GM19023 (cell line): Measurements from ENCODE around the gene NAALADL2.
"Not testable (repeated sequence)": the region's sequence is repeated elsewhere in the genome, so short reads cannot be mapped to it uniquely, and the experiment has no call there.

ENCODE experiments used
- ATAC-seq: cut with Tn5 transposase; IDR thresholded peaks from one replicate; pipeline ENCODE4 v1.9.1; 2021; ENCODE audit warnings: mild to moderate bottlenecking, moderate library complexity; ENCODE audit not compliant: unreplicated experiment

The NAALADL2 gene

DNA sequence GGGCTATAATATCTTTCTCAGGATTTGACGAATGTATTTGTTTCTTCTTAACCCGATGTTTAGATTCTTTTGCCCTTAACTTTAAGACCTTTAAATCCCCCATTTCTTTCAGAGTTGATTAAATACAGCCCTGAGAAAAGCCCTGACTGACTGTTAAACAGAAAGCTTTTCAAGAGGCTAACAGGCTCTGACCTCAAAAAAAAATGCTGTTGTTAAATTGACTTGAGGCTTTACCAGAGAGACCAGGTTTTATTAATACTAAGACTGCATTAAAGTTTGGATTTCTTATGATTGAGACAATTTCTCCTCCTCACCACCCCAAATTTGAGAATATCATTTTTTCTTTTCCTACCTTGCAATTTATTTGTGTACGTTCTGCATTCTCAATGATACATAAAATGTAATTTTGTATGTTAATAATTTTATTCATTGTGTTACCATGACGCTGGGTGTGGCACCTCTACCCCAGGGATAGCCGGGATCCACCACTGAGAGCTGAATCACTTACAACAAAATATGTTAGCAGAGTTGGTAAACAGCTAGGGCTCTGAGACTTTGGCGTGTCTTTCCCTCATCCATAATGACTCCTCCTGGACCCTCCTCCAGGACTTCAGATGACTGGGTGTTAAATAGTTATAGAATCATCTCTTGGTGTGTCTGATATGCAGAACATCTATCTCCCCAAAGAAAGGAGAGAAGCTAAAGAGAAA is 753.5 kb downstream of the NAALADL2 start:
- no peak for ATAC-seq

DNA sequence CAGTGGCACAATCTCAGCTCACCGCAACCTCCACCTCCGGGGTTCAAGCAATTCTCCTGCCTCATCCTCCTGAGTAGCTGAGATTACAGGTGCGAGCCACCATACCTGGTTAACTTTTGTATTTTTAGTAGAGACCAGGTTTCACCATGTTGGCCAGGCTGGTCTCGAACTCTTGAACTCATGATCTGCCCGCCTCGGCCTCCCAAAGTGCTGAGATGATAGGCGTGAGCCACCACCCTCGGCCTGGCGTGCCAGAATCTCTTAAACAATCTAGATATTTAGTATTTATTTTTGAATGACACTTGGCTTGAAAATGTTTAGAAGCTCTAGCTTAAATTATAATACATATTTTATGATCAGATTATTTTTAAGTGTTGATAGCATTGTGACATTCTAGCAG is 755.0 kb downstream of the NAALADL2 start:
- ATAC-seq, result not testable (repeated sequence)

GRCh38 chr3:175617247-175617646 is 758.1 kb downstream of the NAALADL2 start:
- ATAC-seq, result no peak

DNA sequence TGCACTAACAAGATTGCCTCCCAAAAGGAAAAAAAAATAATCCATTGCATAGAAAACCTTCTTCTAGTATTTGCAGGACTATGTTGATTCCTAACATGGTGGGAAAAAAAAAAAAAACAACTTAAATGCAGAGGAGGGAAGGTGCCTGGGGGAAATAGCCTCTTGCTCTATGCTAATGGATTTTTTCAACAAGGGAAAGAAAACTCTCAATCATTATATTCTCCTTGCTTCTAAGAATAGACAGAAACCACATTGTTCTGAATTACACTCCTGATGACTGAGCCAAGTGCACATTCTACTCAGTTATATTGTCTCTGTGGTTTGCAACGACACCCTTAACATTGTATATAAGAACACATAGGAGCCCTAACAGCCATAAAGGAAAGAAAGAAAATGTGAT is 760.2 kb downstream of the NAALADL2 start:
- ATAC-seq, result no peak

- no peak for ATAC-seq
Observed at GRCh38 chr3:175620093-175620492, 761.0 kb downstream of the NAALADL2 start.

GRCh38 chr3:175620532-175620931 is 761.4 kb downstream of the NAALADL2 start:
- no peak for ATAC-seq

DNA sequence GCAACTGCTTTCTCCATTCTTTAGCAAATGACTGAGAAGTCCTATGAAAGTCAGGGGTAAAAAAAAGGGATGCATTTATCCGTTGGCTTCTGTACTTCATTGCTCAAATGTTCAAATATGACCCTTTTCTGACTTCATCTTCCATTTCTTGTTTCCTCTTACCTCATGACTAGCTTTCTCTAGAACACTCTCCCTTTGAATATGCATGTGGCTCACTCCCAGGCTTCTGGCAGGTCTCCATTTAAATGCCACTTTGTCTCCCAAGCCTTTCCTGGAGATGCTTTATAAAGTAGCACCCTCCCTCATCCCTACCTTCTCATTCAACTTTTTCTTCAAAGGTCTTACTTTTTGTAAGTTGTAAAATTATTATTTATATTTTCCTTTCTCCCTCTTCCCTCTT is 781.8 kb downstream of the NAALADL2 start:
- ATAC-seq, result no peak

DNA sequence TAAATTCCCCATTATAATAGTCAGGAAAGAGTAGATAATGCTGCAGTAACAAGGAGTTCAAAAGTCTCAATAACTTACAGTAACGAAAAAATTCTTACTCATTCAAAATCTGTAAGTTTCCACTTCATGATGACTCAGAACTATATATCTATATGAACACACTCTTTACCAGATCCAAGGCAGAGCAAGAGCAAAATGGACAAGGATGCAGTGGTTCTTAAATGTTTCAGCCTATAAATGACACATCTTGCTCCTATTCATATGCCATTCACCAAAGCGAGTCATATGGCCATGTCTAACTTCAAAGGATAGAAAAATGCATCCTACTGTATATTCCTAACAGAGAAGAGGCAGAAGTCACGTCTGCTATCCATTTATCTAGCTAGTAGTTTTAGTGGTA is 787.7 kb downstream of the NAALADL2 start:
- no peak for ATAC-seq

- no peak for ATAC-seq
Observed at GRCh38 chr3:175648899-175649298, 789.8 kb downstream of the NAALADL2 start.

GRCh38 chr3:175651716-175652115 is 792.6 kb downstream of the NAALADL2 start:
- ATAC-seq, result no peak

- ATAC-seq, result no peak
Observed at GRCh38 chr3:175655351-175655750, 796.2 kb downstream of the NAALADL2 start.

DNA sequence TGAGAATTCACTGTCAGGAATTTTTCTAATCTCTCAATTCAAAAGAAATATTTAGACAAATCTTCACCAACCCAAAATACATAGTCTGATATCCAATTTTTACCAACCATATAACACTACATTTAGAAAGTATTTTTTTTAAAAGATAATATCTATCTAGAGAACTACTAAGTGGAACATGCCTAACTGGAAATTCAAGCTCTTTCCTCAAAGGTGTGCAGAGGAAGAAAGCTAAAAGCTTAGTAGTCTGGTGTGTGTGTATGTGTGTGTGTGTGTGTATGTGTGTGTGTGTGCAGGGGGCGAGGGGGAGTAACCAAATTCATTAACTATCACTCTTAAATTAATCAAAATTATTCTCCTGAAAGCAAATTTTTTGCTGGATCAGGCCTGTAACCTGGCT is 797.3 kb downstream of the NAALADL2 start:
- ATAC-seq, result no peak

- no peak for ATAC-seq
Observed at GRCh38 chr3:175659670-175660350, 800.7 kb downstream of the NAALADL2 start.

- no peak for ATAC-seq
Observed at GRCh38 chr3:175662815-175663214, 803.7 kb downstream of the NAALADL2 start.

DNA sequence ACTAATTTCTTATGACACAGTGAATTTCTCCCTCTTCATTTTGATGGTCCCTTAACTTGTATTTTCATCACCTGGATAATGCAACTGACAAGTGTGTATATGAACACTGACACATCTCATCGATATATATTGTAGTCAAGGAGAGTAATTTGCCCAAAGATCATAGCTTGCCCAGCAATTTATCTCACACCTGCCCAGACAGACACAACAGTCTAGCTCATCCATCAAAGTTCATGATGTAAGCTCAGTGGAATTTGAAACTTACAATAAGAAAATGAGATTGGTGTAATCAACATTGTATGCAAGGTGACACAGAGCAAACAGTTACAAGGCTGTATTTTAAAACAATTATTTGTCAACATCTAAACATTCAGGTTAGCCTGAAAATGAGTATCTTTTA is 805.8 kb downstream of the NAALADL2 start:
- no peak for ATAC-seq

DNA sequence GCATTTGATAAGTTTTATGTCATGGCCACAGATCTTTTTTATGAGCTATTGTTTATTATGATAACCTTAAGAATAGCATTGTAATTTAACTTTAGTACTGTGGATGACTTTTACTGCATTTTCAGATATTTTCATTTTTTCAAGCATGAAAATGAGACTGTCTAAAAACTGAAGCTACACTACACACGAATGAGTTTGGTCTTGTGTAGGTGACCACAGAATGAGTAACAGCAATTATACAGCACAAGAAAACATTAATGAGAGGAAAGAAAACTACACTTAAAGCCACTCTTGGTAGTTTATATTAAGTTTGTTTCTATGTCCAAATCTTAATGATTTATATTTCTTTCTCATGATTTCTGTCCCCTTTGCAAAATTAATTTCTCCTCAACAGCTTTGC is 809.2 kb downstream of the NAALADL2 start:
- ATAC-seq, result no peak

DNA sequence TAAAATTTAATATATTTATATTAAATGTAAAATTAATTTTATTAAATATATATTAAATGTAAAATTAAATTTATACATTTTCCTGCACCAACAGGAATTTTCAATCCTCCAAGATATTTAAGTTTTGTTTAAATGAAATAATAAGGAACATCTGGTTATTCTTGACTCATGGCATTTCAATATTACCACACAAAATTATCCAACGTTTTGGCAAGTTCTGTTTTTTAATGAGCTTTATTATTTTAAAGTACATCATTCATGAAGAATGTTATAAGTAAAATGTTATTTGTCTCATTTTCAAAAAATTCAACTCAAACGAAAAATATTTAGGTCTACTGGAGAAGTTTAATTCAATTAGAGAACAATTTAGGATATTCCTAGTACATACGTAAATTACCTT is 811.4 kb downstream of the NAALADL2 start:
- no peak for ATAC-seq

DNA sequence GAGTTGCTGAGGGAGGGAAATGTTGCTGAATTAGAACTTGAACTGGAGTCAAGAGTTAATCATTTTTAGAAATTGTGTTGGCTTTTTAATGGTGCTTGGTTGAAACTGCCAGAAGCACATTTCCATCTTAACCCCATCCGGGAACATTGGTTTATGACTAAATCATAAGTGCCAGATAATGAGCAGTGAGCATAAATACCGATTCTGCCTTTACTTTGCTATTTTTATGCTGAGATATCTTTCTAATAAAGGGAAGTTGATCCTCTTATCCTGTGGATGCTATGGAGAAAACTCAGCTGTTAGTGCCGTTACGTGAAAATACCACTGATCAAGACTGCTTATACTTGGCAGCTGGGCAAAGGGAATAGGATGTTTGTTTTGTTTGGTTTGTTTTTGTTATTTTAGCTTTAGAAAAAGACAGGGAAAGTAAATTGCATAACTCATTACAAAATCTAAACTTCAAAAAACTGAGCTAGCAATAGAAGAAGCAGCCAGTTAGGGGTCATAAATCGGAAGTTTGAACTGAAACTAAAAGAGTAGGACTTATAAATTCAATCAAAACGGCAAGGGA is 813.1 kb downstream of the NAALADL2 start:
- no peak for ATAC-seq

- no peak for ATAC-seq
Observed at GRCh38 chr3:175679568-175679967, 820.4 kb downstream of the NAALADL2 start.

DNA sequence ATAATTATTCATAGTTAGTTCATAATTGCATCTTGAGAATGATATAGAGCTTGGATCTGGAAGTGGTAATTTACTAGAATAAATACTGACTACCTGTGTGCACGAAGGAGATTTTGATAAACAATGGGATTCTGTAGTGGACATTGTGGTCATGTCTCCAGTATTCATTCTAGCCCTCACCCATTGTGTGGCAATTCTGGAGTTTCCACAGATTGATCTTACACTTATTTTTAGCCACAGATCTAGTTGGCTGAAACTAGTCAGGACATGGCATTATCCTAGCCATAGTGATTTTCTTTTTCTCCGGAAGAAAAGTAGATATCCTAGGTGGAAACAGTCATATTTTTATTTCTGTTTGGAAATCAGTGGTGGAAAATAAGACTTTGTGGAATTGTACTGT is 833.1 kb downstream of the NAALADL2 start:
- no peak for ATAC-seq

GRCh38 chr3:175695251-175695650 is 836.1 kb downstream of the NAALADL2 start:
- no peak for ATAC-seq

GRCh38 chr3:175702956-175703355 is 843.8 kb downstream of the NAALADL2 start:
- no peak for ATAC-seq
